OCI-LY3 (cell line): ENCODE results near the gene LARGE1.

Source experiments
- CTCF ChIP-seq: fragments of 200-600, 300-600 bp; sonication (generic); IDR thresholded peaks from 2 replicates; pipeline ENCODE4 v1.5.1; 2014; ENCODE audit warnings: antibody characterized with exemption, low read length, low read depth
- EZH2phosphoT487 ChIP-seq: fragments of 200-600 bp; shearing (Covaris generic); IDR thresholded peaks from 2 replicates; pipeline ENCODE4 v1.6.1; 2018; ENCODE audit warnings: antibody characterized with exemption, mixed run types, low read depth

- TF ChIP-seq CTCF (no peak), EZH2phosphoT487 (no peak)
Measured at GRCh38 chr22:33691057-33691630, 229.1 kb downstream of the LARGE1 start.
